Stimulated activated CD8-positive, alpha-beta memory T cell treated with anti-CD3 and anti-CD28 coated beads, Interleukin-2, amount 100 ng/mL, for 1 hour (primary cell): ENCODE measurements around the gene TTLL6.

Source experiments
- DNase-seq, 2 donors: peaks; one replicate each; pipeline ENCODE4 v3.0.0-alpha.2; 2020; ENCODE audit warnings: low read depth in 2 of 2

Gene TTLL6

DNA sequence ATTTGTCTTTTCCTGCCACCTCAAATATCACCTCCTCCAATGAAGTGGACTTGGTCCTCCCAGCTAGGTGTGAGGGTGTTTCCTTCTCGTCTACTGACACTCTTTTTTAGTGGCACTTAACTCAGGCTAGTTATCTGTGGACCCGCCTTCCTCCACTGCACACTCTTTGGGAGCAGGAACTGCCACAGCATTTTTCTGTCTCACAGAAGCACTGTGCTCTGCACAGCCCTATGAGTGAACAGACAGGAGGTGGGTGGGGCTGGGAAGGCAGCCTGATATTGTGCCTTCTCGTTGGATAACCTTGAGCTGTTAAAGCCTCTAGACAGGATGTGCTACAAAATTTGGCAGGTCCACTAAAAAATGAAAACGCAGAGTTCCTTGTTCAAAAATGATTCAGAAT lies 56.6 kb downstream of the TTLL6 start:
- DNase-seq: no peak

DNA sequence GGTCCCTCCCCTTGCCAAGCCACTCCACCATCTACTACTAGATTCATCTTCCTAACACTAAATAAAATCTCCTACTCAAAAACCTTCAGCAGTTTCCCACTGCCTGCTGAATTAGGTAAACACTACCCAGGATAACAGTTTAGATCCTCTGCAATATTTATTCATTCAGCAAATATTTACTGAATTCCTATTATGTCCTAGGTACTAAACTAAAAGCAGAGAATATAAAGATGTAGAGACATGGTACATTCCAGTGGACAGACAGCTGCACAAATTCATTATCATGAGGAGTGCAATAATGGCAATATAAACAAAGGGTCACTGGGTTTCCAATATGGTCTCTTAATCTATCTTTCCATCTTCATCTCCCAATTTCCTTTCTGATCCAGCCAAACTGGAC lies 57.7 kb downstream of the TTLL6 start:
- DNase-seq: no peak

DNA sequence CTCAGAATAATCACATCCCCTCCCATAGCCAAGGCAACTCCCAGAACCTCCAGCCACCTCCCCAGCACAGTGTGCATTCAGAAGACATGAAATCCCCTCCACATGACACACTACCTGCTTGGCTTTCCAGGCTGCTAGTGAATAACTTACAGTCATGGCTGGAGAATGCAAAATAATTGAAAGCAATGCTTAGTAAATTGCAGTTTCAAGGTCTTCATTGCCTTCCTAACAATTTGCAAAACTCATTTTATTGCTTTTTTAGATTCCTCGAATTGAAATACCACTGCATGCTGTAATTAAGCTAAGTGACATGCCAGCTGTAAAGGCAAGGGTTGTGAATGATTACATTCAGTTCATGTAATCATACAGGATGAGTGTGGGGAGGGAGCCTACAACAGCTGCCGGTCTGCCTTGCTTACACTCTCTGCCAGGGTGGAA lies 59.5 kb downstream of the TTLL6 start:
- DNase-seq: no peak

DNA sequence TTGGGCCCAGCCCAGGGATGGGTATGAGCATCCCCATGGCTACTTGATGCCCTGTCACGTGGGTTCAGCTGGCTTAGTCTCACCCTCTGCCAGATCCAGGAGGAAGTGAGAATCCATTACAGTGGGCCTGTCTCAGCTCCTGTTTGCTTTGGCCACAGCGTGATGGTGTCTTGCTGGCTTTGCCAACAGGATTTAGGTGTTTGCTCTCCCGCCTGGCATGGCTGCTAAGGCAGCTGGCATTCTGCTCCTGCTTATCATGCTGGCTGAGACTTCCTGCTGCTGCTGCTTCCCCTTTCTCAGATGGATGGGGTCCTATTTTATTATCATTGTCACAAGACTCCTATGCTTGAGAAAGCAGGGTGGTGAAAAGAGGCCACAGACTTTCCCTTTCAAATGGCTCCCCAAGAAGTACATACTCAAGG lies 60.2 kb downstream of the TTLL6 start:
- DNase-seq: no peak

DNA sequence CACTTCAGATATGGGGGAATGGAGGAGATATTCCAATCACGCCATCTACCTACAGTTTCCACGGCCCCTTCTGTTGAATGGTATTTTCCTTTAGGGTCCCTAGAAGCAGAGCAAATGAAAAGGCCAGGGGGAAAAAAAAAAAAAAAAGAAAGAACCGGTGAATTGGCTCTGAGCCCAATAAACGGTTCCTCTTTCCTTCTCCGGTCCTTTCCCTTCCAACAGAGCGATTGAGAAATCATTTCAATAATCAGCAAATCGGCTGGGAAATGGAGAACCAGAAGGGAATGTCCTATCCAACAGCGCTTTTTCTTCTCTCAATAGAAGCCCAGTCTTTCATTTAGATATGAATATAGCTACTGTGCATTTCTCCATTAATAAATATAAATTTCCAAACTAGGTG lies 61.7 kb downstream of the TTLL6 start:
- DNase-seq: no peak

DNA sequence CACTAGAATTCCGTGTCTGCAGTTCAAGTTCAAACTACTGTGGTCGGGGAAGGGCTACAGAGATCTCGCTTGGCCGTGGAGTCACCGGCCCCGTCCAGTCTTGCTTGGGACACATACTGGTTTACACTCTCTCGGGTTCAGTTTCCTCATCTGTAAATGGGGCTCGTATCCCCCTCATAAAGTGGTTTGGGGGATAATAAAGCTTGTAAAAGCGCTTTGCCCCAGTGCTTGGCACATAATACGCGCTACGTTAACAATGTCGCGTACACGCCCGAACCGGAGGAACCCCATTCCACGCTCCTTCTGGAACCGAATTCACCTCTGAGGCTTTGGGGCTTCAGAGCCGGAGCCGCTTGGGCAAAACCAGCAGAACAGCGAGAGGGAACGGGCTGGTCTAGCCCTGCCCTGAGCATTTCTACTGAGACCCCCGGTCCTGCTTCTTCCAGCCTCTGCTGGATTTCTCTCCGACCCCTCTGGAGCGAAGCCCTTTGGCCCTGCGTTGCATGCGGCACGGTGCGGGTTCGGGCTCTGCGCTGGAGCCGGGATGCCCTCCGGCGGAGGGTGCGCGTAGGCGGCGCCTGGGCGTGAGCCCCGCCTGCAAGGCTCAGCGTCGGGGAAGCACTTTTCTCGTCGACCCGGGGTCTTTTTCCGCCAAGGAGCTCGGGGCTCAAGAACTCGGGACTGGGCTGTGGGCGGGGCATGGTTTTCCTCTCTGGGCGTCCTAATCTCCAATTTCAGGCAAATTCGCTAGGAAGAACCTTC lies 62.3 kb downstream of the TTLL6 start:
- no peak for DNase-seq

DNA sequence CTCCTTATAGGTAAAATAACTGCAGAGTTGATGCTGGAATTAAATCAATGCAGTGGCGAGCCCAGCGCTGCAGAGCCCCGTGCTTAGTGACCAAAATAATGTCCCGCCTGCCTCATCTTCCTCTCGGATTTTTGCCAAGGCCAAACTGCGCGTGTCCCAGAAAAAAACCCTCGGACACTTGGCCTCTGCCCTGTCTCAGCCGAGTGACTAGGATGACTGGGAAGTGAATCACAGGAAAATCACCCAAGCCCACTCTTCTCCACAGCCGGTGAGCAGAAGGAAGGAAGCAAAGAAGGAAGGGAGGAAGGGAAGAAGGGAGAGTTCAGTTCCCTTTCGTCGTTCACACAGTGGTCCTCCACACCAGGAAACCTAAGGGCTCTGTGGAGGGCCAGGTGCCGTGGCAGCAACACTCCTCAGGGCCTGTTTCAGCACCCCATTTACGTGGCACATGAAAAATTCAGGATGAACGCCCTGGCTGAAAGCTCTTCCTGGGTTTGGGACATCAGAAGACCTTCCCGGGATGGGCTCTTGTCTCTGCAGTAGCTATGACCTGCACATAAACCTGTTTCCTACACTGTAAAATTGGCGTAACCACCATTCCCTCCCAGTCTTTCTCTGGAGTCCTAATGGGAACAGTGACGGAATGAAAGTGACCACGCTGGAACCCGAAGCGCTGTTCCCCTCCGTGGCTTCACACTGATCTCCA lies 63.1 kb downstream of the TTLL6 start:
- DNase-seq: no peak

DNA sequence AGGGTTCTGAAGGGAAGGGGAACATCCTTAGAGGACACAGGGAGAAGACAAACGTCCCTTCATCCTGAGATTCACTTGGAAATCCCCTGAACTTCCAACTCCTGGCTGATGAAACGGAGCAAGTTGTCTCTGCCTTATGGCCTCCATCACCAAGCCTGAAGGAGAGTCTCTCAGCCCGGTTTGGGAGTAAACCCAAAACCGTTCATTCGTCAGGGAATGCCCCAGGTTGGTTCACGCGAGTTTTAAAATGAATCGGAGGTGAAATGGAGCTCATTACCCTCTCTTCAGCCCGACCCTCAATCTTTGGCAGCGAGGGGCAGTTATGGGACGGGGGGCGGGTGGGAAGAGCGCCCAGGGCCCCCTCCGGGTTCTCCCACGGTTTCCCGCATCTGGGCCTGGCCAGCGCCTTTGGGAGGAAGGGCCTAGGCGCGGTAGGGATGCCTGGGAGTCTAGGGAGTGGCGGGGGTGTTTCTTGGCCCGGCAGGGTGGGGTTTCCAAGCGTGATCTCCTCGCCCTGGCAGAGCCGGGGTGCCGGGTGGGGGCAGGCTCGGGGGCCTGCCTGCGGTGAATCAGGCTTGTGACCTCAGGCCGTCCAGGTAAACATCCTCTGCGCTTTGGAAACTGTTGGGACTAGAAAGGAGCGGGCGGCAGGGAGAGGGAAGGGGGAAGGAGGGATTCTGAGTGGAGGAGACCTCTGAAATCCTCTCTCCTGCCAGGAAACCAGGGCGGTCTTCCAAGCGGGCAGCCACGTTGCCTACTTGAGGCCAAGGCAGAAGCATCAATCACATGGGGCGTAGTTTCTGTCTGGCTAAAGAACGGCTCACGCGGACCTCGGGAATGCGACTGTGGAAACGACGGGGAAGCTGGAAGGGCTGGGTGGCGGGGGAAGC lies 64.4 kb downstream of the TTLL6 start:
- DNase-seq: no peak

DNA sequence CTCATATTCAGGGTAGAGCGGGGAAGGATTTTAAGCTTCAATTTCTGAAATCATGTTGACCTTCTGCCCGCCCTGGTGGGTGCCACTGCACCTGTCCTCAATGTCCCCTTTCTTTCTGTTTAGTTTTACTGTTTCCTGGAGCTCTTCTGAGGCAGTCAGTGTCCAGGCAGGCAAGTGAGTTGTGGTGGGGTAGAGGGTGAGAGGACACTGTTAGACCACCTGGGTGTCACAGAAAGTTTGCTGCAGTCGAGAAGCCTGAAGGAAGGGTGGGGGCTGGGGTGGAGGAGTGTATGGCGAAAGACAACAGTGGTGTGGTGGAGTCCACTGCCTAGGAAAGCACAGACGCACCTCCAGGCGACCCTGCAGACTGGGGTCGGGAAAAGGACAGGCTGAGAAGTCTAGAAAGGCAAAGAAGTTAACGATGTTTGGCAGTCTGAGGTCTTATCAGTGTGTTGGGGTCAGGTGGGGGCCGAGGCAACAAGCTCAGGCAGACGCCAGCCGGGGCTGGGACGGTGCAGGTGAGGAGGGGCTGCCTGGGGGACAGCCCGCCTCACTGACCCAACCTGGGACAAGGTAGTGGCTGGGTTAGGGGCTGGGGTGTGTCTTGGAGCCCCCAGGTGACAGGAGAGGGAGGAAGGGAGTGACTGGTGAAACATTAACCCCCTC lies 65.2 kb downstream of the TTLL6 start:
- no peak for DNase-seq

DNA sequence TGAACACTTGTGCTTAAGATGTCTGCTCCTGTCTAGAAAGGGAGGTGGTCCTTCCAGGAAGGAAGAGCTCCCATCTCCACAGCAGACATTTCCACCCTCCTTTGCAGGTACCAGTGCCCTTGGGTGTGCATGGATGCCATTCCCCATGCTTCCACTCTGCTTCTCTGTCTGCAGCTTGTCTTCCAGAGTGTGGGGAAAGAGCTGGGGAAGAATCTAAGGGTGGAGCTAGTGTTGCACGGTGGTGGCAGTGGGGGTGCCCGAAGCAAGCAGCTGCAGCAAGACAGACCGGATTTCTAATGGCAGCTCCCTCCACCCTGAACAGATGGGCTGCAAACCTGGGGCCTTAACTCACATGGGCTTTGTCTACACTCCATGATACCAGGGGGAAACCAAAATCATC lies 65.9 kb downstream of the TTLL6 start:
- DNase-seq: no peak

DNA sequence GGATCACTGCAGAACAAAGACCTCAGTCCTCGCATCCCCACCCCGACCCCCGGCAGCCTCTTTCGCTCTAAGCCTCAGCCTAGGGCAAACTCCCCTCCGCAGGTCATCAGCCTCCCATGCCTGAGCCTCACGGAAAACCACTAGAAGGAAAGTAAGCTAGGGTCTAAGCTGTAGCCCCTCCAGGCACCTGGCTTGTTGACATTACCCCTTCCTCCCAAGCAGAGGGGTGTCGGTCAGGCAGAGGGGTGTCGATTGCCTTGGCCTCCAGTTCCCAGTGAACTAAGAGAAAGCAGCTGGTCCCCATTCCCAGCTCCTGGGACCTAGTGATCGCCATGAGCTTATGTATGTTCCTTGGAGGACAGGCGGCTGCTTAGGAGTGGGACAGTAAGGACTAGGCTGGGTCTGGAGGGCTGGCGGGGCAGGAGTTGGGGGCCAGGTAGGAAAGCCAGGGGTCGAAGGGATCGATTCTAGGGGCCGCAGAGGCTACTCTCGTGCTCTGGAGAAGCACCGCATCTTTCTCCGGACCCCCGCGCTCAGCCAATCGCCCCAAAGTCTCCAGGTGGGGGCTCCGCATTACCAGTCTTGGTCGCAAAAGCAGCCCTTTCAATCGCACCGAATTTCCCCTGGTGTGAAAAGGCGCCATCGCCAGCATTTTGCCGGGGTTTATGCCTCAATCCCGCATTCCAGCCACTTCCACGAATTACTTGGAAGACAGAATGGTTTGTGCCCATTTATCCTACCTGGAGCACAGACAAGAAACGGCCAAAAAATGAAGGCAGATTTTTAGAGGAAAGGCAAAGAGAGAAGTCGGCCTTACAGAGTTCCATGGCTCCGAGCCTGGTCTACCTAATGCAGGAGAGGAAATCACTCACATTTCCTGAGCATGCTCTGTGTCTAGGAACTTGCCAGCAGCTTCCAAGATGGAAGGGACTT lies 67.1 kb downstream of the TTLL6 start:
- no peak for DNase-seq

DNA sequence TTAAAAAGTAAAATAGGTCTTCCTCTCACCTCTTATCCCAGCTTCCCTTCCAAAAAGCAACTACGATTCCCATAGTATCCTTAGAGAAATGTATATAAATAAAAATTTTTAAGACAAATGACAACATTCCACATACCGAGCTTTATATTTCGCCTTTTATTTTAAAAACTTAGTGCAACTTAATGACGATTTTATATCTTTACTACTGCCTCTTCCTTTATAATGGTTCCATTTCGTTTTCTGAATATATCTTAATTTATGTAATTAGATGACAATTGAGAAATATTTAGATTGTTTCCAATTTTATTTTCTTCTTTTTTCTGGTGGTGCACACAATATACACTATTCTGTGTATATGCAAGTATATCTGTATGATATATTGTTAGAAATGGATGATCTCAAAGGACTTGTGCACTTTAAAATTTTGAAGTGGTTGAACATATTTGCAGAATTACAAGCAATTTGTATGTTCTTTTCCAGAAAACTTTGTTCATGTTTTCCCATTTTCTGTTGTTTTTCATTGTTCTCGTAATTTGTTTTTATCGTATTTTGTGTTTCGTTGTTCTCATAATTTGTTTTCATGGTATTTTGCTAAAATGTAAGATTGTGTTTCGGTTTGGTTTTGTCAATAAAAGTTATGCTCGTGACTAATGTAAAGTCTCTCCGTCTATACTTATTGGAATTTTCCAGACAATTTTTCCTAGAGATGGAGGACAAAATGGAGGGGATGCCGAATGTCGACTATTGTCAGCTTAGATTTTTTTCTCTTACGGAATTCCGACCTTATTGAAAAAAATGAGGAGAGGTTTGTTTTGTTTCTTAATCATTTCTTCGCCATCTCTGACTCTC lies 68.1 kb downstream of the TTLL6 start:
- DNase-seq: no peak

DNA sequence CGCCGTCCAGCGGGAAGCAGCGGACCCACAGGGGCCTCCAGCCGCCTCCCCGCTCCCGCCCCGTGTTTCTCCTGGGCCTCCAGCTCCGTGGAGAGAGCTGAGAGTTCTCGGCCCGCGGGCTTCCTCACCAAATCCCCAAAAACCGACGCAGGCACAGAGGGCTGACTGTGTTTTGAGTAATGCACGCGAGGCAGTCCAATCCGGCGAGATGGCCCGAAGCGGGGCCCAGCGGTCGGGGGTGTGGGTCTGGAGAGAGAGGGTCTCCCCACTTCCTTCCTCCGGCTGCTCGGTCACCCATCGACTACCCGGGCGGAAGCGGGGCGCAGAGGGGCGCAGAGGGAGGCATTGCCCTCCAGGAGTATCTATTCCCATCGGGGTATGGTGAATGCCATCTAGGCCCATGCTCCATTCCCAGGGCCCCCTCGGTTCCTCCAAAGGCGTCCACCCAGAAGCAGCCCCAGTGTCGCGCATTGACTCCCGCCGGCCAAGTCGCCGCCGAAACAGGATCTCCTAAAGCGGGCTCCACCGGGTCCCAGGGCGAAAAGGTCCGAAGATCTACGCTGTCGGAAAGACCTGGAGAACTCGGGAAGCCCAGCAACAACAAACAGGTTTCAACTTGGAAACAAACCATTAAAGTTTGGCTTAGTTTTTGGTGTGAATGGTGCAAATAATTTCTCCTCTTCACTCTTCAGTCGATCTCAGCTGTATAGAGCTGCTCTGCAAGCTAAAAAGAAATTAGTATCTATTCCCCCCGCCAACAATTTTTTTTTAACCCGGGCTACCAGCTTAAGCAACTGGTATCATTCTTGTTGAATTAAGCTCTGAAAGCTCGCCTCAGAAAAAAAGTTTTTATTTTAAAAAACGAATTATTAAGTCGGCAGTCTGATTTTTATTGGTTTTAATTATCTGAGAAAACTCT lies 69.3 kb downstream of the TTLL6 start:
- no peak for DNase-seq

DNA sequence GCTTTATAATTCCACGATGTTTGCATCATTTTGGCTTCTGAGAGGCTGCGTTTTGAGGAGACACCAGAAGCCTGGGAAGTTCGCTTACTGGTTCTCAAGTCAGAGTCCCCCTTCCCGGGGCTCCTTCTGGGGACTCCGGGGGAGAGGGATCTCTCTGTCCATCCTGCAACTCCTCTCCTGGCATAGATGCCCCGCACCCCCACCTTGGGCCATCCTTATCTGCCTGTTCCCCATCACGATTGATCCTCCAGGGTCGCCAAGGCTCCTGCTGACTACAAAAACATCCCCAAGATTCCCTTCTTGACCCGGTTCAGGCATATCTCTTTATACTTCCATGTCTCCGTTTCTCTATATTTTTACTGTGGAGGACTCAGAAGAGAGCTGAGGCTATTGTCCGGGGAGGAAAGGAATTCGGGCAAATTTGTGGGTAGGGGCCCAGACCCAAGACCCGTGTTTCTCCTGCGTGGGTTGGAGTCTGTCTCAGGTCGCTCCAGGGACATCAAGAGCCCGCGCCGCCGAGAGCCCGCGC lies 70.0 kb downstream of the TTLL6 start:
- no peak for DNase-seq

DNA sequence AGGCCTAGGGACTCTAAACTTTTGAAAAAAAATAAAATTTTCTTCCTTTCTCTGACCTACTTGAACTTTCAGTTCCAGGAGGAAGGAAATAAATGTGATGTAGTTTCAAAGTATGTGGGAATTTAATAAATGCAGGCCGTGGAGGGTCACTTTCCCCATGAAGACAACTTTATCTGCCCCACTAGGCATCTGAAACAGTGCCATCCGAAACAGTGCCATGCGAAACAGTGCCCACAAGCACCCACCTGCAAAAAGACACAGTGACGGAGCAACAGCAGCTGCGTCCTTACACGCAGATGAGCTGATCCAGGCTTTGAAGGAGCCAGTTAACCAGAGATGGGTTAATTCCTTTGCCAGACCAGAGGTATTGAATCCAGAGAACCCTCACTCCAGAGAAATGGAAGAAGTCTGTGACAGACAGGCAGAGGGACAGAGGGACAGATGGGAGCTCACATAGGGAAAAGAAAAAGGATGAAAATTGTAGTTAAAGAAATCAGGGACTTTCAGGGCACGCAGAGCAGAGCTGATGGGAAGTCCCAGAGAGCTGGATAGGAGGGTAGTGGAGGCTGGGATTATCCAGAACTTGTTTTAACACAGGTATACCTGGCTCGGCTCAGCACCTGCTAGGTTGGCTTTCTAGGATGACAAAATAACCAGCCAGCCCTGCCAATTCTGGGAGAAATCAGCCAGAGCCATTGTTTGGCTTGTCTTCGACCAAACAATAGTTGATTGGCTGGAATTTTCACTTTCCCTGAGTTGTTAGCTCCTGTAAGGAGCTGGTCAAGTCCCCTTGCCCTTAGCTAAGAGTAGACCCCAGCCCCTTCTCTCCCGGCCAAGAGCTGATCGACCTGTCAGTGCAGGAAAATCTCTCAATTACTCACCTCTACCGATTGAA lies 71.4 kb downstream of the TTLL6 start:
- no peak for DNase-seq

DNA sequence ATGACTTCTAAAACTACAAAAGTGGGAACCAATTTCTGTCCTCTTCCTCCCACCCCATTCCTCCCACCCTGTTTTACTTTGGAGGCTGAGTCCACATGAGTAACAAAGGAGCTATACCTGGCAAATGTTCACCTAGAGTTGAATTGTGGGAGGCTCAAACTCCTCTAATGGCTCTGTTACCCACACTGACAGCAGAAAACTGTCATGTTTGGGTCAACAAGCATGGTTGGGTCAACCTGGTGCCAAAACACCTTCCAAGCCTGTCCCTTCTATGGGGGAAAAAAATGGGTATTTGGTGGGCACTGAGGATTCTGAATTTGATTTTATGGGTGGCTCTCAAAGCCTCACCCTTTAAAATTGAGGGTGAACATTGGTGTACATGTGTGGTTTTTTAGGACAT lies 76.5 kb downstream of the TTLL6 start:
- no peak for DNase-seq

DNA sequence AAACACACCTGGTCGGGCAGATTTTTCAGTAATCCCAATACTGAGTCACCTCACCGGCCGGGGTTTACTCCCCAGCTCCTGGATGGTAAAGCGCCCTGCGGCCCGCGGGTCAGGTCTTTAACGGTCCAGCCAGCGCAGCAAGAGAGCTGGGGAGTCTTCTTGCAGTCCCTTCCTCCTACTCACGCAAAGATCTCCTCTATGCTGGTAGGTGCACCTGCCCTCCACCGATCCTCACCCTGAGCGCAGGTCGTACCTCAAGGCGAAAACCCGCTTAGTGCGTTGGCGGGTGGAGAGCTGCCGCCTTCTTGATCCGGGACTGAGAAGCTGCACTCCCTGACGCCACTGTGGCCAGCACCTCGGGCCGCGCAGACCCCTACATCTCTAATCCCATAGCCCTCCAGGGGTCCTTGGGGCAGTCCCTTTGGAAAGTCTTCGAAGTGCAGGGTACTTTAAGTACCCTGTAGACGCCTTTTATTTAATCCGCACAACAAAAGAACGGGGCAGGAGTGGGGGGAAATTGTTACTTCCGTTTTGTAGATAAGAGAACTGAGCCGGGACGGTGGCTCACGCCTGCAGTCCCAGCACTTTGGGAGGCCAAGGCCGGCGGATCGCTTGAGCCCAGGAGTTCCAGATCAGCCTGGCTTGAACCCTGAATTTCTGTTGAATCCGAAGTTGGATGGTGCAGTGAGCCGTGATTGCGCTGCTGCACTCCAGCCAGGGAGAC lies 78.1 kb downstream of the TTLL6 start:
- no peak for DNase-seq
